Effector CD4-positive, alpha-beta T cell (primary cell): ENCODE data around the gene TREML1.
"Not testable (repeated sequence)": the region's sequence is repeated elsewhere in the genome, so short reads cannot be mapped to it uniquely, and the experiment has no call there.

Source experiments
- DNase-seq: peaks from one replicate; pipeline ENCODE4 v3.0.0-alpha.2; 2020

TREML1 gene

GRCh38 chr6:41136911-41137310 lies 17.2 kb downstream of the TREML1 start:
- no peak for DNase-seq

DNA sequence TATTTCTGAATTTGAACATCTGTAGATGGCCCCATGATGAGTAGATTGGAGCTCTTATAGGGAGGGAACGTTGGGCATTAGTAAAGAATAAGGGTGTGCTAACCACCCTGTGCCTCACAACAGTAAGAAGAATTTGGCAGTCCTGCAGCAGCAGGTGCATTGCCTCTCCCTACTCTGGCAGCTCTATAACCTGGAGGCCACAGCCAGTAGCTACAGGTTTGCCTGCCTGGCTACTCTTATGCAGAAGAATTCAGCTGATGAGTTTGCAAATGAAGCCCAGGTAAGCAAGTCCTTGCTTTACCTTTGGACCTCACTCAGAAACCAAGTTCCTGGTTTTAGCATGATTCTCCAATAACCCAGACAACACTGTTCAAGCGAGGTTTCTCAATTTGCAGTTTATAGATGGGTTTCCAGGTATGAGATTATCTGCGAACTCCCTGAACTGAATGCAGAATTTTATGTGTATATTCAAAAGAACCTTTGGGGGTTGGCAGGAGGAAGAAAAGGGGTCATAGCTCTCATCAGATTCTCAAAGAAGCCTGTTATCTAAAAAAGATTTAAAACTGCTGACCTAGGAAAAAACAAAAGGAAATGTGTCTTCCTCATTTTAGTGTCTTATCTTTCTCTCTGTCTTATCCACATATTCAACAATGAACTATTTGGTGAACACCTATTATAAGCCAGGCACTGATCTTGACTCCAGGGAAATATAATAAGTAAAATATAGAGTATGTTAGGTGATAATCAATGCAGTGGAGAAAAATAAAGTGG lies 18.9 kb downstream of the TREML1 start:
- DNase-seq = no peak

DNA sequence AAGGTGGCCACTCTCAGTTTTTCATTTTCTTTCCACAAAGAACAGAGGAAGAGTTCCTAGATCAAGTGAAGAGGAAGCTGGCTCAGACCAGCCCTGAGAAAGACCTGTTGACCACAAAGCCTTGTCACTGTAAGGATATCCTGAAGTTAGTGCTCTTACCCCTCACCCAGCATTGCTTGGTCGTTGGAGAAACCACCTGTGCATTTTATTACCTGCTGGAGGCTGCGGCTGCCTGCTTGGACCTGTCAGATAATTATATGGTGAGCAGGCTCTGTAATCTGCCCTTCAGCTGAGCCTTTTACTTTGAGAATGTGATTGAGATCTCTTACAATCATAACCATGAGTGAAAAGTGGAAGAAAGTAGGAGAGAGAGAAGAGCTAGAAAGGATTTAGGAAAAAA lies 21.9 kb downstream of the TREML1 start:
- no peak for DNase-seq

- DNase-seq = no peak
Measured at GRCh38 chr6:41125282-41125681, 28.9 kb downstream of the TREML1 start.

DNA sequence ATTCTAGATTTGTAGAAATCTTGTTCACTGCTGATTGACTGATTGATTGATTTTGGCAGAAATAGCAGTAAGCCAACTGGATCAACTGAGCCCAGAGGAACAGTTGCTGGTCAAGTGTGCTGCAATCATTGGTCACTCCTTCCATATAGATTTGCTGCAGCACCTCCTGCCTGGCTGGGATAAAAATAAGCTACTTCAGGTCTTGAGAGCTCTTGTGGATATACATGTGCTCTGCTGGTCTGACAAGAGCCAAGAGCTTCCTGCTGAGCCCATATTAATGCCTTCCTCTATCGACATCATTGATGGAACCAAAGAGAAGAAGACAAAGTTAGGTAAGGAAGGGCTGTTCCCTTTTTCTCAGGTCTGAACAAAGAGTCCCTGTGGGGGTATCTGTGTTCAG lies 31.2 kb downstream of the TREML1 start:
- DNase-seq = no peak

- no peak for DNase-seq
Measured at GRCh38 chr6:41122373-41122772, 31.8 kb downstream of the TREML1 start.

DNA sequence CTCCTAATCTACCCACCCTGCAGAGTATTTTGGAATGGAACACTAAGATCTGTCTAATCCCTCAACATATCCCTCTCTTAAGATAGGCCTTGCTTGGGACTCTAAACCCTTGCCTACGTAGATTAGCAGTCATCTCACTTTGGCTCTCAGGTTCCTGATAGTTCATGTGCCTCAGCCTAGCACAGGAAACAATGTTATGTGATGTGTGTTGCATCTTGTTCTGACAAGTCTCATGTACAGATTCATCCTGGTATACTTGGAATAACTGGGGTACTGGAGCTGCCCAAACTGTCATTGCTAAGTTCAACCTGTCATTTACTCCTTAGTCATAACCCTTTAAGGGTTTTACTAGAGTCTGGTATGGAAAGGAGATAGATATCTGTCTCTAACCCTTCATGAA lies 34.1 kb downstream of the TREML1 start:
- DNase-seq = no peak

DNA sequence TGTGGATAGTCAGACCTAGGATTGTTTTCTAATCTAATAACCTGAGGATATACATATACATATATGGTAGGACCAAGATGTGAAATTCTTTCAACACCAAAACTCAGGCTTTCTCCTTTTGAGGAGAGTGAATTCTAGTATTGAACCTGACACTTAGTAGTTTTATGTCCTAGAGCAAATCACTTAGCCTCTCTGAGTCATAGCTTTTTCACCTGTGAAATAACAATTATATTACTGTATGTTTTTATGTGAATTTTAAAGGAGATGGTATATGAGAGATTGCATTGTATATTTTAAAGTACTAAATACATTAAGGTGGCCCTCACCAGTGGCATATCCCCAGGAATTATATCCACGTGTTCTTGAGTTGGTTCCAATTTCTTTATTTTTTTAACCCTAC lies 34.6 kb downstream of the TREML1 start:
- no peak for DNase-seq

- DNase-seq = not testable (repeated sequence)
Measured at GRCh38 chr6:41115027-41115426, 39.1 kb downstream of the TREML1 start.

DNA sequence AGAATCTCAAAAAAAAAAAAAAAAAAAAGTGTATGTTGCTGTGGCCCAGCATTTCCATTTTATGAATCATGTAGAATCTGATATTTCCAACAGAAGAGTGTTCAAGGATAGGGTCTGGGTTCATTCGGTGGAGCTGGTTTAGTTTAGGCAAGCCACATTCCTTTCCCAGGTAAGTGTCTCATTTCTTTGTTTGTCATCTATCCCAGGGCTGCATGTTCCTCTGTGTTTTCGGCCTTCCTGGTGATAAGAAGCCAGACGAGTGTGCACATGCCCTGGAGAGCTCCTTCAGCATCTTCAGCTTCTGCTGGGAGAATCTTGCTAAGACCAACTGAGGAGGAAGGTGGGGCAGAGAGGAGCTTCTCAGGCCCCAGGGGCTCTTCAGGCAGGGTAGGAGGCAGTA lies 43.1 kb downstream of the TREML1 start:
- no peak for DNase-seq

DNA sequence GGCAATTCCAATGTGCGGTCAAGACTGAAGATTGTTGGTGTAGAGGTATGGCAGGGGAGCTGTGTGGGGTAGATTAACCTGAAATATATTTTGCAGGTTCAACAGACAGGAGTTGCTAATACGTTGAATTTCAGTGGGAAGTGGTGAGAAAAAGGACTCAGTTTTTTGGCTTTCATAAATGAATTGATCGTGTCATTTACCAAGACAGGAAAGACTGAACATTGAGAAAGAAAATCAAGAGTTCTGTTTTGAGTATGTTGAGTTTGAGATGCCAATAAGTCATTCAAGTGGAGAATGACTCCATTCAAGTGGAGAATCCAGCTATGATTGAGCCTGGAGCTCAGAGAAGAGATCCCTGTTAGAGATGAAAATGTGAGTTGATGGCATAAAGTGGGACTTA lies 50.3 kb downstream of the TREML1 start:
- no peak for DNase-seq

DNA sequence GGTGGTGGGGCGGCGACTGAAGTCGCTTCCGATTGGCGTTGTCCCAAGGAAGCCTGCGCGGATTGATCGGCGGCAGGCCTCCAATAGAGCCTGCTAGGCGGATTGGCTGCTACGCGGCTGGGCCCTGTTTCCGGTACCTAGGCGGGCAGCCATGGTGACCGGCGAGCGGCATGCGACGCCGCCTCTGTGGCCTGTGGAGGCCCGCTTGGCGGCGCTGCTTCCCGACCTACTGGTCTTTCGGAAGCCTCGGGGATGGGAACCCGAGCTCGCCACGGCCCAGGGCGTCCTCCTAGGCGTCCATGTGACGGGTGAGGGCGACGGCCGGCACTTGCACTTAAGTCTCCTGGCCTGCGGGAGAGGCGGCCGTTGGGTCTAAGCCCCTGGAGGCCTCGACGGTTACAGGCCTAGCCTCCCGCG lies 53.3 kb downstream of the TREML1 start:
- no peak for DNase-seq
